ENCODE measurements around the gene CFAP299.
"Not testable (repeated sequence)": the region's sequence is repeated elsewhere in the genome, so short reads cannot be mapped to it uniquely, and the experiment has no call there.

The CFAP299 gene

GRCh38 chr4:80740375-80740774 is 404.8 kb downstream of the CFAP299 start:
- no peak for DNase-seq

- DNase-seq, result not testable (repeated sequence)
Measured at GRCh38 chr4:80749558-80749957, 414.0 kb downstream of the CFAP299 start.

- no peak for DNase-seq
Measured at GRCh38 chr4:80751200-80751599, 415.7 kb downstream of the CFAP299 start.

- DNase-seq, result no peak
Measured at GRCh38 chr4:80767944-80768343, 432.4 kb downstream of the CFAP299 start.

GRCh38 chr4:80776168-80776567 is 440.6 kb downstream of the CFAP299 start:
- DNase-seq, result no peak

GRCh38 chr4:80781431-80781830 is 445.9 kb downstream of the CFAP299 start:
- no peak for DNase-seq

- DNase-seq, result no peak
Measured at GRCh38 chr4:80787306-80787705, 451.8 kb downstream of the CFAP299 start.

- DNase-seq, result no peak
Measured at GRCh38 chr4:80788798-80789197, 453.3 kb downstream of the CFAP299 start.

- DNase-seq, result no peak
Measured at GRCh38 chr4:80790152-80790551, 454.6 kb downstream of the CFAP299 start.

- DNase-seq, result not testable (repeated sequence)
Measured at GRCh38 chr4:80793660-80794059, 458.1 kb downstream of the CFAP299 start.

- no peak for DNase-seq
Measured at GRCh38 chr4:80798082-80798481, 462.6 kb downstream of the CFAP299 start.

GRCh38 chr4:80800719-80801118 is 465.2 kb downstream of the CFAP299 start:
- not testable (repeated sequence) for DNase-seq

- no peak for DNase-seq
Measured at GRCh38 chr4:80803337-80803736, 467.8 kb downstream of the CFAP299 start.

GRCh38 chr4:80806472-80806871 is 470.9 kb downstream of the CFAP299 start:
- peak in 1 of 2 experiments; percentile 32 for DNase-seq

GRCh38 chr4:80809039-80809729 is 473.7 kb downstream of the CFAP299 start:
- DNase-seq, result no peak

GRCh38 chr4:80811406-80811805 is 475.9 kb downstream of the CFAP299 start:
- no peak for DNase-seq

- DNase-seq, result no peak
Measured at GRCh38 chr4:80812145-80812544, 476.6 kb downstream of the CFAP299 start.

- no peak for DNase-seq
Measured at GRCh38 chr4:80814266-80814665, 478.7 kb downstream of the CFAP299 start.

- no peak for DNase-seq
Measured at GRCh38 chr4:80831383-80832361, 496.1 kb downstream of the CFAP299 start.

- no peak for DNase-seq
Measured at GRCh38 chr4:80839281-80839680, 503.8 kb downstream of the CFAP299 start.

- no peak for DNase-seq
Measured at GRCh38 chr4:80839792-80840191, 504.3 kb downstream of the CFAP299 start.

- DNase-seq, result no peak
Measured at GRCh38 chr4:80840396-80840795, 504.9 kb downstream of the CFAP299 start.

- no peak for DNase-seq
Measured at GRCh38 chr4:80841587-80842281, 506.2 kb downstream of the CFAP299 start.
